Vagina (tissue), 2 donors: ENCODE results near the gene RBM20. TPM values are rescaled to one million over a fixed set of nuclear protein-coding genes. Genes with fewer than 3 reads are reported as not detected.

Experiments
- DNase-seq, 2 donors: peaks; one replicate each; pipeline ENCODE4 v3.0.0-alpha.2; 2017; ENCODE audit errors: extremely low spot score in 2 of 2
- H3K27ac ChIP-seq: fragments of 200-600 bp; sonication (generic); one replicate; pipeline ENCODE4 v1.5.1; 2019
- H3K27me3 ChIP-seq: fragments of 200-600 bp; sonication (generic); one replicate; pipeline ENCODE4 v1.5.1; 2019
- H3K36me3 ChIP-seq, 2 donors: fragments of 200-600 bp; sonication (generic); one replicate each; pipeline ENCODE4 v1.5.1; 2017 to 2019
- H3K4me1 ChIP-seq: fragments of 200-600 bp; sonication (generic); one replicate; pipeline ENCODE4 v1.5.1; 2019
- H3K4me3 ChIP-seq, 2 donors: fragments of 200-600 bp; sonication (generic); 1 replicate in 1 of 2; 2 replicates in 1 of 2; pipeline ENCODE4 v1.5.1; 2016 to 2019
- H3K9me3 ChIP-seq: fragments of 200-600 bp; sonication (generic); one replicate; pipeline ENCODE4 v1.5.1; 2019
- CTCF ChIP-seq, 3 experiments: fragments of 450-650 bp in 2 of 3; fragments of 200-600 bp in 1 of 3; sonication (generic) in 1 of 3; IDR thresholded peaks; one replicate each; pipeline ENCODE4 v1.5.1; 2017 to 2019; ENCODE audit warnings: antibody characterized with exemption in 3 of 3, mild to moderate bottlenecking in 2 of 3, moderate library complexity in 2 of 3
- POLR2A ChIP-seq, 2 donors: fragments of 450-650 bp; IDR thresholded peaks; one replicate each; pipeline ENCODE4 v1.6.1; 2017; ENCODE audit warnings: antibody characterized with exemption in 2 of 2, mild to moderate bottlenecking in 2 of 2, moderate library complexity in 2 of 2
- POLR2AphosphoS5 ChIP-seq, 2 donors: sonication (generic); formaldehyde crosslinking; IDR thresholded peaks; one replicate each; pipeline ENCODE4 v1.9.0; 2017; ENCODE audit warnings: antibody characterized with exemption in 2 of 2, mild to moderate bottlenecking in 2 of 2, low read depth in 1 of 2; ENCODE audit not compliant: insufficient read depth in 1 of 2
- intact Hi-C: fragments of 100-400 bp; cut with DNase I; formaldehyde crosslinking; loops from one replicate; pipeline ENCODE4 v1.15.1; 2023
- small RNA-seq: library from RNA; depleted of rRNA; stranded (forward); fragments of <200 nt; gene quantifications from one replicate; pipeline ENCODE3, GENCODE V24; 2016
- total RNA-seq: library from RNA; depleted of rRNA; stranded (reverse); fragments of >200 nt; gene quantifications from one replicate; pipeline ENCODE4 v1.2.3, GENCODE V29; 2016

Gene RBM20
- total RNA-seq, 1 donor from 2014 or later = 5.2 TPM

- Histone ChIP-seq H3K27me3 (no peaks in the 10 kb centered on the region), H3K36me3 (peaks cover 0 to 51% of the 10 kb centered on the region in 2 donors), H3K4me1 (peaks cover 33% of the 10 kb centered on the region), H3K27ac (no peak overlapping the region), H3K9me3 (no peaks in the 10 kb centered on the region), H3K4me3 (no peak overlapping the region)
- intact Hi-C loops = no loop called here
- DNase-seq = no peak
- TF ChIP-seq POLR2A (IDR thresholded peaks at IDR 0.05) (no peak), POLR2AphosphoS5 (IDR thresholded peaks at IDR 0.05; ENCODE audit: insufficient read depth in 1 of 2, low read depth in 1 of 2) (no peak), CTCF (IDR thresholded peaks at IDR 0.05) (no peak)
These were observed 239.8 kb downstream of the RBM20 start for GRCh38 chr10:110883924-110884323.

- H3K36me3 ChIP-seq = peaks cover 0 to 62% of the 10 kb centered on the region in 2 donors
- H3K27ac ChIP-seq = no peak overlapping the region
- H3K9me3 ChIP-seq = no peaks in the 10 kb centered on the region
- TF ChIP-seq POLR2AphosphoS5 (IDR thresholded peaks at IDR 0.05; ENCODE audit: insufficient read depth in 1 of 2, low read depth in 1 of 2) (no peak), POLR2A (IDR thresholded peaks at IDR 0.05) (no peak), CTCF (IDR thresholded peaks at IDR 0.05) (no peak)
- no peaks in the 10 kb centered on the region for H3K27me3 ChIP-seq
- intact Hi-C loops = no loop called here
- H3K4me1 ChIP-seq = peaks cover 12% of the 10 kb centered on the region
- no peak for DNase-seq
- no peak overlapping the region for H3K4me3 ChIP-seq
These were observed 242.0 kb downstream of the RBM20 start for GRCh38 chr10:110885932-110886674.

GRCh38 chr10:110887560-110887959 lies 243.4 kb downstream of the RBM20 start:
- intact Hi-C loops = no loop called here
- Histone ChIP-seq H3K4me3 (no peak overlapping the region), H3K9me3 (no peaks in the 10 kb centered on the region), H3K4me1 (no peaks in the 10 kb centered on the region), H3K27ac (no peak overlapping the region), H3K27me3 (no peaks in the 10 kb centered on the region), H3K36me3 (peaks cover 0 to 55% of the 10 kb centered on the region in 2 donors)
- DNase-seq = no peak
- TF ChIP-seq POLR2A (IDR thresholded peaks at IDR 0.05) (no peak), POLR2AphosphoS5 (IDR thresholded peaks at IDR 0.05; ENCODE audit: insufficient read depth in 1 of 2, low read depth in 1 of 2) (no peak), CTCF (IDR thresholded peaks at IDR 0.05) (no peak)

Small RNAs within 50 kb of the gene (small RNA-seq; reads per million reads assigned to genes)
- gene RF00019 = not detected
- gene RN7SKP288 = not detected
- not detected for gene RNA5SP327

Other genes starting within 250 kb of the RBM20 start
- 75.1 TPM for gene DUSP5, start 146.4 kb upstream of the RBM20 start, total RNA-seq
- 27.5 TPM for gene SMC3, start 76.6 kb upstream of the RBM20 start, total RNA-seq
- 110 TPM for gene PDCD4, start 227.6 kb downstream of the RBM20 start, total RNA-seq